HL-60 (cell line): Measurements from ENCODE around the gene RBM43.
A peak's percentile ranks its signal among the peaks of the same experiment; 100 is the strongest.
"Not testable (repeated sequence)": the region's sequence is repeated elsewhere in the genome, so short reads cannot be mapped to it uniquely, and the experiment has no call there.

ENCODE experiments used
- DNase-seq, 2 experiments: peaks; one replicate each; pipeline ENCODE4 v3.0.0-alpha.2; 2010 to 2020; ENCODE audit warnings: low read depth in 1 of 2, low spot score in 1 of 2
- H3K27ac ChIP-seq: fragments of 250-450 bp; sonication (Bioruptor Pico); replicated peaks from 2 replicates; pipeline ENCODE4 v1.5.1; 2020; ENCODE audit warnings: mild to moderate bottlenecking, moderate library complexity
- H3K27me3 ChIP-seq: fragments of 250-450 bp; sonication (Bioruptor Pico); 2 replicates; pipeline ENCODE4 v1.5.1; 2021; ENCODE audit warnings: mild to moderate bottlenecking, moderate library complexity; ENCODE audit not compliant: insufficient read depth, poor library complexity, severe bottlenecking
- H3K4me3 ChIP-seq: replicated peaks from 2 replicates; pipeline ENCODE4 v1.5.1; 2011; ENCODE audit warnings: mild to moderate bottlenecking, control low read depth, low read length; ENCODE audit not compliant: insufficient read depth
- CTCF ChIP-seq: IDR thresholded peaks from one replicate; pipeline ENCODE4 v1.5.1; 2011; ENCODE audit warnings: low read length, control low read depth, inconsistent platforms; ENCODE audit not compliant: insufficient read depth
- GABPA ChIP-seq: IDR thresholded peaks from 2 replicates; pipeline ENCODE4 v1.6.1; 2012; ENCODE audit warnings: low read depth
- POLR2AphosphoS5 ChIP-seq: IDR thresholded peaks from 2 replicates; pipeline ENCODE4 v1.6.1; 2012; ENCODE audit warnings: low read depth
- REST ChIP-seq: IDR thresholded peaks from 2 replicates; pipeline ENCODE4 v1.6.1; 2012; ENCODE audit warnings: low read depth; ENCODE audit not compliant: insufficient replicate concordance
- SPI1 ChIP-seq: IDR thresholded peaks from 2 replicates; pipeline ENCODE4 v1.6.1; 2012; ENCODE audit warnings: low read depth, mild to moderate bottlenecking, borderline replicate concordance

RBM43 gene

GRCh38 chr2:151239624-151240023 is 22.0 kb downstream of the RBM43 start:
- Histone ChIP-seq H3K27me3 (no peaks in the 10 kb centered on the region), H3K27ac (no peak overlapping the region), H3K4me3 (no peak overlapping the region)
- no peak for TF ChIP-seq SPI1
- no peak for TF ChIP-seq REST
- TF ChIP-seq POLR2AphosphoS5, result no peak
- TF ChIP-seq CTCF, result no peak
- TF ChIP-seq GABPA, result no peak
- DNase-seq, result peak in 1 of 2 experiments; percentile 29

GRCh38 chr2:151238527-151239487 is 22.9 kb downstream of the RBM43 start:
- no peak for TF ChIP-seq POLR2AphosphoS5
- peak; percentile 52 for TF ChIP-seq CTCF
- Histone ChIP-seq H3K27me3 (no peaks in the 10 kb centered on the region), H3K27ac (no peak overlapping the region), H3K4me3 (no peak overlapping the region)
- peak; percentile 15 to 59 for DNase-seq

GRCh38 chr2:151237422-151238025 is 24.1 kb downstream of the RBM43 start:
- DNase-seq, result no peak
- H3K4me3 ChIP-seq, result no peak overlapping the region
- no peak for TF ChIP-seq GABPA
- no peak for TF ChIP-seq REST
- TF ChIP-seq SPI1, result no peak
- TF ChIP-seq POLR2AphosphoS5, result no peak
- no peak for TF ChIP-seq CTCF
- no peak overlapping the region for H3K27ac ChIP-seq
- no peaks in the 10 kb centered on the region for H3K27me3 ChIP-seq

- H3K4me3 ChIP-seq, H3K27ac ChIP-seq: not testable (repeated sequence)
These were observed 27.9 kb downstream of the RBM43 start for GRCh38 chr2:151233760-151234159.

GRCh38 chr2:151233288-151233687 is 28.4 kb downstream of the RBM43 start:
- H3K27me3 ChIP-seq, result peaks cover 12% of the 10 kb centered on the region
- not testable (repeated sequence) for DNase-seq

More at GRCh38 chr2:151233760-151234159, 27.9 kb downstream of the RBM43 start:
- not testable (repeated sequence) for H3K27me3 ChIP-seq, DNase-seq

More at GRCh38 chr2:151233288-151233687, 28.4 kb downstream of the RBM43 start:
- H3K4me3 ChIP-seq, H3K27ac ChIP-seq: not testable (repeated sequence)
